ENCODE data around the gene FOXK1. TPM values are rescaled to one million over a fixed set of nuclear protein-coding genes. Genes with fewer than 3 reads are reported as not detected.

The FOXK1 gene
- total RNA-seq, 2 donors from 2014 or later = 19.4 to 24.8 TPM

DNA sequence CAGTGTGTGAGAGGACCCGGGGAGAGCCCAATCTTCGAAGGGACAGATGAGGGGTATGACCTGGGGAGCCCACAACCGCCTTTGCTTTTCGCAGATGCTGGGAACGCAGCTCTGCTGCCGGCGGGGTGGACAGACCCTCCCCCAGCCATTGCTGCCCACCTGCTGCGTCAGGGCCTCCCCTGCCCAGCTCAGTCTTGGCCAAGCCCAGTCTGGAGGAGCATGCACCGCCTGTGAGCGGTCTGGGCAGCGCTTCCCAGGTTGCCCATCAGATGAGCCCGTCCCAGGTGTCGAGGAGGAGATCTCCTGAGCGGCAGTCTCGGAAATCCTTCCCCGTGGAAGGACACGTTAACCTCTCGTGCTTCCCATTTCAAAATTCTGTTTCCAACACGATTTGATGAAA lies 76.0 kb downstream of the FOXK1 start:
- H3K4me1 ChIP-seq = peaks cover 0 to 7% of the 10 kb centered on the region in 2 donors
- DNase-seq (ENCODE audit: low spot score) = no peak
- no peaks in the 10 kb centered on the region for H3K27me3 ChIP-seq
- no peak overlapping the region for H3K4me3 ChIP-seq
- peaks cover 85% of the 10 kb centered on the region for H3K36me3 ChIP-seq
- TF ChIP-seq, protein P1, sequence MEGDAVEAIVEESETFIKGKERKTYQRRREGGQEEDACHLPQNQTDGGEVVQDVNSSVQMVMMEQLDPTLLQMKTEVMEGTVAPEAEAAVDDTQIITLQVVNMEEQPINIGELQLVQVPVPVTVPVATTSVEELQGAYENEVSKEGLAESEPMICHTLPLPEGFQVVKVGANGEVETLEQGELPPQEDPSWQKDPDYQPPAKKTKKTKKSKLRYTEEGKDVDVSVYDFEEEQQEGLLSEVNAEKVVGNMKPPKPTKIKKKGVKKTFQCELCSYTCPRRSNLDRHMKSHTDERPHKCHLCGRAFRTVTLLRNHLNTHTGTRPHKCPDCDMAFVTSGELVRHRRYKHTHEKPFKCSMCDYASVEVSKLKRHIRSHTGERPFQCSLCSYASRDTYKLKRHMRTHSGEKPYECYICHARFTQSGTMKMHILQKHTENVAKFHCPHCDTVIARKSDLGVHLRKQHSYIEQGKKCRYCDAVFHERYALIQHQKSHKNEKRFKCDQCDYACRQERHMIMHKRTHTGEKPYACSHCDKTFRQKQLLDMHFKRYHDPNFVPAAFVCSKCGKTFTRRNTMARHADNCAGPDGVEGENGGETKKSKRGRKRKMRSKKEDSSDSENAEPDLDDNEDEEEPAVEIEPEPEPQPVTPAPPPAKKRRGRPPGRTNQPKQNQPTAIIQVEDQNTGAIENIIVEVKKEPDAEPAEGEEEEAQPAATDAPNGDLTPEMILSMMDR (IDR thresholded peaks at IDR 0.05) = no peak
- no peak overlapping the region for H3K27ac ChIP-seq
- no peaks in the 10 kb centered on the region for H3K9me3 ChIP-seq

DNA sequence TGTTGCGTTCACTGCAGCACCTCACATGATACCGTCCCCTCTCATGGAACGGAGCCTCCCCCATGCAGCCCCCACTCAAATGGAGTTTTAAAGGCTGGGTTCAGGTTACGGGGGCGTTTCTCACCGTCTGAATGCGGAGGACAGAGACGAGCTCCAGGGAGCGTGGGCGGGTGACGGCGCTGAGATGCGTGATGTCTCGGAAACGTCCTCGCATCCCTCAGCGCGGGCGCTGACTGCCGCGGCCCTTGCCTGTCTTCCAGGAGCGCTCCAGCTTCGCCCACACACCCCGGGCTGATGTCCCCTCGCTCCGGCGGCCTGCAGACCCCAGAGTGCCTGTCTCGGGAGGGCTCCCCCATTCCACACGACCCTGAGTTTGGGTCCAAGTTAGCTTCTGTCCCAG lies 76.7 kb downstream of the FOXK1 start:
- TF ChIP-seq, protein P1 (IDR thresholded peaks at IDR 0.05) = no peak
- Histone ChIP-seq H3K36me3 (peaks cover 92% of the 10 kb centered on the region), H3K27ac (no peak overlapping the region), H3K4me3 (no peak overlapping the region), H3K27me3 (no peaks in the 10 kb centered on the region), H3K4me1 (peaks cover 0 to 5% of the 10 kb centered on the region in 2 donors), H3K9me3 (no peaks in the 10 kb centered on the region)
- DNase-seq (ENCODE audit: low spot score) = no peak

GRCh38 chr7:4759211-4759610 lies 77.1 kb downstream of the FOXK1 start:
- peaks cover 0 to under 1% of the 10 kb centered on the region in 2 donors for H3K4me1 ChIP-seq
- TF ChIP-seq, protein P1 (IDR thresholded peaks at IDR 0.05) = no peak
- no peaks in the 10 kb centered on the region for H3K9me3 ChIP-seq
- H3K27me3 ChIP-seq = no peaks in the 10 kb centered on the region
- no peak for DNase-seq (ENCODE audit: low spot score)
- no peak overlapping the region for H3K4me3 ChIP-seq
- no peak overlapping the region for H3K27ac ChIP-seq
- peaks cover 94% of the 10 kb centered on the region for H3K36me3 ChIP-seq

DNA sequence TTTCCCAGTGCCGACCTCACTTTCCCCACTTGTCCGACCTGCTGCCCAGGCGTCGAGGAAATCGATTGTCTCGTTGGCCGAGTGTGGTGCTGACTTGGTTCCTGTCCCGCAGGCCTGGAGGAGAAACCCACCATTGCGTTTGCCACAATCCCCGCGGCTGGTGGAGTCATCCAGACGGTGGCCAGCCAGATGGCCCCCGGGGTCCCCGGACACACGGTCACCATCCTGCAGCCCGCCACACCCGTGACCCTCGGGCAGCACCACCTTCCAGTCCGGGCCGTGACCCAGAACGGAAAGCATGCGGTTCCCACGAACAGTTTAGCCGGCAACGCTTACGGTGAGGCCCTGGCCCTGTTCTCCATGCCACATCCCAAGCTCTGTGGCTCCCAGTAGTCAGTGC lies 78.9 kb downstream of the FOXK1 start:
- Histone ChIP-seq H3K9me3 (no peaks in the 10 kb centered on the region), H3K27ac (no peak overlapping the region), H3K27me3 (no peaks in the 10 kb centered on the region), H3K4me1 (no peaks in the 10 kb centered on the region), H3K4me3 (no peak overlapping the region), H3K36me3 (peaks cover 91% of the 10 kb centered on the region)
- no peak for DNase-seq (ENCODE audit: low spot score)
- TF ChIP-seq, protein P1 (IDR thresholded peaks at IDR 0.05) = no peak

DNA sequence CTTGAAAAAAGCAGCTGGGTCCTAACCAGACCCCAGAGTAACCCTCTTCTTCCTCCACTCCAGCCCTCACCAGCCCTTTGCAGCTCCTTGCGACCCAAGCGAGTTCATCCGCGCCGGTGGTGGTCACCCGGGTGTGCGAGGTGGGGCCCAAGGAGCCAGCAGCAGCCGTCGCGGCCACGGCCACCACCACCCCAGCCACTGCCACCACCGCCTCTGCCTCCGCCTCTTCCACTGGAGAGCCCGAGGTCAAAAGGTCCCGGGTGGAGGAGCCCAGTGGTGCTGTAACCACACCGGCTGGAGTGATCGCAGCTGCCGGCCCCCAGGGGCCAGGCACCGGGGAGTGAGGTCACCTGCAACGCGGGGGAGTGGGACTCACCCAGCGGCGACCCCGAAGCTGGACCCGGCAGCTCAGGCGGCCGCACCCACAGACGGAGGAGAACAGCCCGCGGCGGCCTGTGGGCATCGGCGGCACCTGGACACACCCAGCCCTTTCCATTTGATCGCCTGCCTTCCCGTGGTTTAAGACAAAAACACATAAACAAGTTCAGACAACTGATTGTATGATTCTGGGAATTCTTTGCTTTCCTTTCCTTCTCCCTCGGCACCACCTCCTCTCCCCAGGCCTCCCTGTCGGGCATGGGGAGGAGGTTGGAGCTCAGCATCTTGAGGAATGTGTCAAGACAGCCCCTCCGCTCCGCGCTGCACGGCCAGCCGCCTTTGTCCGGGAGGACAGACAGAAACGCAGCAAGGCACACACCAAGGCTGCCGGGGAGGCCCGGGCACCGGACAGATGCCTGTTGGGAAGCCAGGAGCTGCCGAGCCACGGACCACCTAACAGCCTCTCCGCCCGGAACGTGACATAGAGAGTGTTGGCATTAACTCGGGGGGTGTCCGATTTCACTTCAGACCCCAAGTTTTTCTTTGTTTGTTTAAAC lies 80.3 kb downstream of the FOXK1 start:
- Histone ChIP-seq H3K27me3 (no peaks in the 10 kb centered on the region), H3K9me3 (no peaks in the 10 kb centered on the region), H3K36me3 (peaks cover 84% of the 10 kb centered on the region), H3K4me1 (no peaks in the 10 kb centered on the region), H3K4me3 (no peak overlapping the region), H3K27ac (no peak overlapping the region)
- TF ChIP-seq, protein P1 (IDR thresholded peaks at IDR 0.05) = no peak
- DNase-seq (ENCODE audit: low spot score) = no peak

Measured in right atrium auricular region (tissue), 2 donors.